ENCODE results near the gene HAGH. TPM values are rescaled to one million over a fixed set of nuclear protein-coding genes. Genes with fewer than 3 reads are reported as not detected.
"Not testable (repeated sequence)": the region's sequence is repeated elsewhere in the genome, so short reads cannot be mapped to it uniquely, and the experiment has no call there.

HAGH gene
- 100 to 1,000 TPM; 115 to 179 (median 161) TPM for total RNA-seq
- 100 to 1,000 TPM; 146 to 172 TPM for polyA plus RNA-seq
- long read RNA-seq, donor 1, transcript HAGH-201 (10 exons, 1,257 nt) = minor isoform, 54 of 212 reads
- long read RNA-seq, donor 1, transcript HAGH-202 (9 exons, 2,984 nt) = major isoform, 84 of 212 reads
- long read RNA-seq, donor 1, partial matches to known transcripts = 53 of 212 reads
- long read RNA-seq, donor 1, other reads (novel, unspliced or antisense) = 19 of 212 reads
- long read RNA-seq, donor 2, transcript HAGH-202 (9 exons, 2,984 nt) = major isoform, 99 of 226 reads
- long read RNA-seq, donor 2, transcript HAGH-201 (10 exons, 1,257 nt) = minor isoform, 44 of 226 reads
- long read RNA-seq, donor 2, partial matches to known transcripts = 64 of 226 reads
- long read RNA-seq, donor 2, other reads (novel, unspliced or antisense) = 18 of 226 reads
- long read RNA-seq, donor 3, transcript HAGH-202 (9 exons, 2,984 nt) = major isoform, 59 of 88 reads
- long read RNA-seq, donor 3, partial matches to known transcripts = 18 of 88 reads
- long read RNA-seq, donor 3, other reads (novel, unspliced or antisense) = 11 of 88 reads

DNA sequence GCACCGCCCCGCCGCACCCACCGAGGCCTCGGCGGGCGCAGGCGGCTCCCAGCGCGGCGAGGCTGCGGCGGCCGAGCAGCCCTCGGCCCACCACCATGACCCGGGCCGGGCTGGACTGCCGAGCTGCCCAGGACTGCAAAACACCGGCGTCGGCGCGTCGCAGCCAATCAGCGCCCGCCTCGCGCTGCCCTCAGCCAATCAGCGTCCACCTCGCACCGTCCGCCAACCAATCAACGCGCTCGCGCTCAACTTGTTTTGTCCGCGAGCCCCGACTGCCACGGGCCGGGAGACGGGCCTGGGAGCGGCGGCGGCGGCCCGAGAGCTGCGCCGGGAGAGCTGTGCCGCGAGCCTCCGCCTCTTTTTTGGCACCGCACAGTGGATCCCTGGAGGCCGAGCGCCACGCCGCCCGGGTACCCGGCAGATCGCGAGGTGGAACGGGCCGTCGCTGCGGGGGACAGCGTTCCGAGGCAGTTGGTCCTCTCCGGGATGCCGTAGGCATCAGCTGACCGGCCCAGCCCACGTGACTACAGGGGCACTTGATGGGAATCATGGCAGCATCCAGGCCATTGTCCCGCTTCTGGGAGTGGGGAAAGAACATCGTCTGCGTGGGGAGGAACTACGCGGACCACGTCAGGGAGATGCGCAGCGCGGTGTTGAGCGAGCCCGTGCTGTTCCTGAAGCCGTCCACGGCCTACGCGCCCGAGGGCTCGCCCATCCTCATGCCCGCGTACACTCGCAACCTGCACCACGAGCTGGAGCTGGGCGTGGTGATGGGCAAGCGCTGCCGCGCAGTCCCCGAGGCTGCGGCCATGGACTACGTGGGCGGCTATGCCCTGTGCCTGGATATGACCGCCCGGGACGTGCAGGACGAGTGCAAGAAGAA is at the start of gene HAGH, which contains the start of gene FAHD1:
HAGH (minus strand) TSS at position 135 of the 883 bp plus-strand sequence; CDS start at position 97, 38 bp downstream.
FAHD1 (plus strand) TSS at position 516 of the 883 bp plus-strand sequence; CDS start at position 549, 33 bp downstream.
- Histone ChIP-seq H3K27ac (peak within 1 kb of the TSS; percentile 67 to 90 (median 84)), H3K9me3 (no peaks in the 10 kb centered on the region), H3K27me3 (no peaks in the 10 kb centered on the region), H3K4me1 (peaks cover 6 to 58% (median 50%) of the 10 kb centered on the region in 9 donors), H3K36me3 (peaks cover 0 to 40% (median 1%) of the 10 kb centered on the region in 9 donors), H3K4me3 (peak within 1 kb of the TSS; percentile 68 to 96 (median 83))
- DNase-seq (peak; percentile 93 to 94), ATAC-seq (peak; percentile 94 to 97 (median 96))
- TF ChIP-seq, protein P1, sequence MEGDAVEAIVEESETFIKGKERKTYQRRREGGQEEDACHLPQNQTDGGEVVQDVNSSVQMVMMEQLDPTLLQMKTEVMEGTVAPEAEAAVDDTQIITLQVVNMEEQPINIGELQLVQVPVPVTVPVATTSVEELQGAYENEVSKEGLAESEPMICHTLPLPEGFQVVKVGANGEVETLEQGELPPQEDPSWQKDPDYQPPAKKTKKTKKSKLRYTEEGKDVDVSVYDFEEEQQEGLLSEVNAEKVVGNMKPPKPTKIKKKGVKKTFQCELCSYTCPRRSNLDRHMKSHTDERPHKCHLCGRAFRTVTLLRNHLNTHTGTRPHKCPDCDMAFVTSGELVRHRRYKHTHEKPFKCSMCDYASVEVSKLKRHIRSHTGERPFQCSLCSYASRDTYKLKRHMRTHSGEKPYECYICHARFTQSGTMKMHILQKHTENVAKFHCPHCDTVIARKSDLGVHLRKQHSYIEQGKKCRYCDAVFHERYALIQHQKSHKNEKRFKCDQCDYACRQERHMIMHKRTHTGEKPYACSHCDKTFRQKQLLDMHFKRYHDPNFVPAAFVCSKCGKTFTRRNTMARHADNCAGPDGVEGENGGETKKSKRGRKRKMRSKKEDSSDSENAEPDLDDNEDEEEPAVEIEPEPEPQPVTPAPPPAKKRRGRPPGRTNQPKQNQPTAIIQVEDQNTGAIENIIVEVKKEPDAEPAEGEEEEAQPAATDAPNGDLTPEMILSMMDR (IDR thresholded peaks at IDR 0.05) = no peak
- intact Hi-C loops (cut with DNase I) = no loop called here
- WGBS, 2 donors = 0 to 1% methylated on average over 89 to 103 of the region's 104 CpGs

DNA sequence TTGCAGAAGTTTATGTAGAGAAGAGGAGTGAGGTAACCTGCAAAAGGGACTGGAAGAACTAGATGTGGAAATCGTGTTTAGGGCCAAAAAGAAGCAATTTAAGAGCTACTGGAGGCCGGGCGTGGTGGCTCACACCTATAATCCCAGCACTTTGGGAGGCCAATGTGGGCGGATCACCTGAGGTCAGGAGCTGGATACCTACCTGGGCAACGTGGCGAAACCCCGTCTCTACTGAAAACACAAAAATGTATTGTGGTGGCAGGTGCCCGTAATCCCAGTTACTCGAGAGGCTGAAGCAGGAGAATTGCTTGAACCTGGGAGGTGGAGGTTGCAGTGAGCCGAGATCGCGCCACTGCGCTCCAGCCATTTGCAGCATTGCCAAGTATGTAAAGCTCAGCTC is 49.4 kb upstream of the HAGH start:
- 87 to 90% methylated on average over 13 of the region's 13 CpGs for WGBS, 2 donors
- H3K27ac ChIP-seq; ATAC-seq; intact Hi-C loops (cut with DNase I); H3K36me3 ChIP-seq; H3K9me3 ChIP-seq; H3K4me3 ChIP-seq; H3K4me1 ChIP-seq; DNase-seq: not testable (repeated sequence)
- peaks cover 7 to 94% (median 71%) of the 10 kb centered on the region in 7 donors for H3K27me3 ChIP-seq

- Histone ChIP-seq H3K27me3 (peaks cover 7 to 87% (median 67%) of the 10 kb centered on the region in 7 donors), H3K4me1 (peaks cover 0 to 4% (median 0%) of the 10 kb centered on the region in 9 donors), H3K4me3 (no peak overlapping the region), H3K36me3 (no peaks in the 10 kb centered on the region), H3K9me3 (no peaks in the 10 kb centered on the region), H3K27ac (no peak overlapping the region)
- intact Hi-C loops (cut with DNase I) = no loop called here
- no peak for DNase-seq
- 48 to 52% methylated on average over 6 of the region's 6 CpGs for WGBS, 2 donors
- TF ChIP-seq, protein P1 (IDR thresholded peaks at IDR 0.05) = no peak
- ATAC-seq = no peak
Observed at GRCh38 chr16:1874854-1875253, 48.2 kb upstream of the HAGH start.

DNA sequence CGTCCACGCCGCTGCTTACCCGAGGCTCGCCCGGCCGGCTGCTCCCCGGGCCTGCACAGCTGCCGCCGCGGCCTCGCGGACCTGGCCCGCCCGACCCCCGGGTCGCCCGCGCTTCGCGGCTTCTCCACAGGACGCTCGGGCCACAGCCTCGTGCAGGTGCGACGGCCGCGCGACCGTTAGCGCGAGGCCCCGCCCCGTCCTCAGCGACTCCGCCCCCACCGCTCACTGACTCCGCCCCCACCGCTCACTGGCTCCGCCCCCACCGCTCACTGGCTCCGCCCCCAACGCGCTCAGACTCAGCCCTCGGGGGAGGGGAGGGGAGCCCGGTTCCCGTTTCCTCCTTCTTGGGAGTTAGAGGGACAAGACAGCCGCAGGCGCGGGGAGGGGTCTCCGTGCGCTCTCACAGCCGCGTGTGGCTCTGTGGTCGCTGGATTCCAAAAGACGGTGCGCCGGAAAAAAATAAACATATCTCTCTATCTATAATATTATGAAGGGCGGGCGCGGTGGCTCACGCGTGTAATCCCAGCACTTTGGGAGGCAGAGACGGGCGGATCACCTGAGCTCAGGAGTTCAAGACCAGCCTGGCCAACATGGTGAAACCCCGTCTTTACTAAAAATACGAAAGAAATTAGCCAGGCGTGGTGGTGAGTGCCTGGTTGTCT is 45.5 kb upstream of the HAGH start, which contains the start of gene MEIOB:
MEIOB (minus strand) TSS at position 191 of the 662 bp plus-strand sequence. CDS start 3,989 bp downstream, outside the sequence.
- ATAC-seq (peak in 3 of 8 donors; percentile 42 to 79 (median 47)), DNase-seq (peak in 1 of 2 donors; percentile 16)
- Histone ChIP-seq H3K36me3 (no peaks in the 10 kb centered on the region), H3K9me3 (no peaks in the 10 kb centered on the region), H3K27ac (no peak within 1 kb of the TSS), H3K4me3 (peak within 1 kb of the TSS in 1 of 10 donors; percentile 20), H3K4me1 (peaks cover 0 to 4% (median 0%) of the 10 kb centered on the region in 9 donors), H3K27me3 (peaks cover 7 to 82% (median 47%) of the 10 kb centered on the region in 7 donors)
- intact Hi-C loops (cut with DNase I) = no loop called here
- TF ChIP-seq, protein P1 (IDR thresholded peaks at IDR 0.05) = no peak
- 6 to 10% methylated on average over 55 to 68 of the region's 68 CpGs for WGBS, 2 donors
